Osteoblast (primary cell): ENCODE results near the gene SMARCB1. TPM values are rescaled to one million over a fixed set of nuclear protein-coding genes. Genes with fewer than 3 reads are reported as not detected.

Experiments
- DNase-seq: peaks from one replicate; pipeline ENCODE4 v3.0.0; 2011; ENCODE audit warnings: low spot score, mixed read lengths; ENCODE audit not compliant: insufficient read length; ENCODE audit errors: missing footprints
- H2AFZ ChIP-seq: 2 replicates; pipeline ENCODE4 v1.6.0; 2011; ENCODE audit warnings: mild to moderate bottlenecking, low read length
- H3K27ac ChIP-seq: 2 replicates; pipeline ENCODE4 v1.5.1; 2011; ENCODE audit warnings: mild to moderate bottlenecking, low read depth, low read length, moderate library complexity
- H3K27me3 ChIP-seq: 2 replicates; pipeline ENCODE4 v1.6.0; 2012; ENCODE audit warnings: mild to moderate bottlenecking, control low read depth, inconsistent platforms, low read length, moderate library complexity; ENCODE audit not compliant: insufficient read depth
- H3K36me3 ChIP-seq: 2 replicates; pipeline ENCODE4 v1.5.1; 2011; ENCODE audit warnings: mild to moderate bottlenecking, low read length, control low read depth, moderate library complexity; ENCODE audit not compliant: insufficient read depth
- H3K4me1 ChIP-seq: 2 replicates; pipeline ENCODE4 v1.5.1; 2011; ENCODE audit warnings: mild to moderate bottlenecking, low read length, control low read depth, moderate library complexity; ENCODE audit not compliant: insufficient read depth
- H3K4me2 ChIP-seq: 2 replicates; pipeline ENCODE4 v1.6.0; 2011; ENCODE audit warnings: mild to moderate bottlenecking, low read length; ENCODE audit not compliant: insufficient read depth
- H3K4me3 ChIP-seq: fragments of 200-600 bp; sonication (generic); 3 replicates; pipeline ENCODE4 v1.5.1; 2012; ENCODE audit warnings: mild to moderate bottlenecking, low read length, inconsistent platforms; ENCODE audit not compliant: insufficient read depth
- H3K79me2 ChIP-seq: 2 replicates; pipeline ENCODE4 v1.6.0; 2012; ENCODE audit warnings: mild to moderate bottlenecking, low read length, control low read depth, inconsistent platforms; ENCODE audit not compliant: insufficient read depth
- H3K9me3 ChIP-seq: 2 replicates; pipeline ENCODE4 v1.5.1; 2011; ENCODE audit warnings: low read depth, low read length, control low read depth
- H4K20me1 ChIP-seq: 2 replicates; pipeline ENCODE4 v1.6.0; 2012; ENCODE audit warnings: mild to moderate bottlenecking, low read length, control low read depth; ENCODE audit not compliant: insufficient read depth
- CTCF ChIP-seq: IDR thresholded peaks from 2 replicates; pipeline ENCODE4 v1.5.1; 2011; ENCODE audit warnings: mild to moderate bottlenecking, low read depth, low read length, moderate library complexity; ENCODE audit errors: extremely low read depth
- total RNA-seq: library from RNA; depleted of rRNA; stranded (reverse); fragments of >200 nt; gene quantifications from 2 replicates; pipeline ENCODE4 v1.2.3, GENCODE V29; 2012

SMARCB1 gene
- total RNA-seq, 1 donor = 49.2 TPM

DNA sequence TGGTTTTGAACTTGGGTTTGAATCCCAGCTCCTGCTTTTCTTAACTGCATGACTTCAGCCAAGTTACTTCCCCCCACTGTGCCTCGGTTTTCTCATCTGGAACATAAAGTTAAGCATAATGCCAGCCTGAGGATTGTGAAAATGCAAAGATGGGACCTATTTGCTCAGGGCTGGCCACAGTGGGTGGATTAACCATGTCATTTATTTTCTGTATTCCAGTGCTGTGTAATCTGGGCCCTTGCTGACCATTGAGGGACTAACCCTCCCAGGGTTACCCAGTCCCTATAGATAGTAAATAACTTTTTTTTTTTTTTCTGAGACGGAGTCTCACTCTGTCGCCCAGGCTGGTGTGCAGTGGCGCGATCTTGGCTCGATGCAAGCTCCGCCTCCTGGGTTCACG lies 31.1 kb upstream of the SMARCB1 start:
- Histone ChIP-seq H3K27me3 (no peaks in the 10 kb centered on the region), H3K27ac (no peak overlapping the region), H3K4me1 (no peaks in the 10 kb centered on the region), H3K4me2 (no peak overlapping the region), H3K4me3 (no peak overlapping the region), H3K9me3 (no peaks in the 10 kb centered on the region), H3K79me2 (no peaks in the 10 kb centered on the region), H4K20me1 (no peaks in the 10 kb centered on the region), H3K36me3 (no peaks in the 10 kb centered on the region), H2AFZ (no peak overlapping the region)
- DNase-seq = peak; percentile 52
- TF ChIP-seq CTCF = no peak

- H2AFZ ChIP-seq = no peak overlapping the region
- H3K36me3 ChIP-seq = no peaks in the 10 kb centered on the region
- no peak overlapping the region for H3K27ac ChIP-seq
- no peak overlapping the region for H3K4me2 ChIP-seq
- no peak for DNase-seq
- no peaks in the 10 kb centered on the region for H3K9me3 ChIP-seq
- H3K79me2 ChIP-seq = no peaks in the 10 kb centered on the region
- no peaks in the 10 kb centered on the region for H4K20me1 ChIP-seq
- no peak overlapping the region for H3K4me3 ChIP-seq
- no peak for TF ChIP-seq CTCF
- H3K4me1 ChIP-seq = no peaks in the 10 kb centered on the region
- H3K27me3 ChIP-seq = no peaks in the 10 kb centered on the region
Observed at GRCh38 chr22:23756891-23757290, 29.9 kb upstream of the SMARCB1 start.

- Histone ChIP-seq H3K27me3 (no peaks in the 10 kb centered on the region), H3K9me3 (no peaks in the 10 kb centered on the region), H3K4me1 (peaks cover 7% of the 10 kb centered on the region), H3K79me2 (no peaks in the 10 kb centered on the region), H3K4me3 (no peak overlapping the region), H3K4me2 (no peak overlapping the region), H3K36me3 (no peaks in the 10 kb centered on the region), H4K20me1 (no peaks in the 10 kb centered on the region), H2AFZ (no peak overlapping the region), H3K27ac (no peak overlapping the region)
- DNase-seq = peak; percentile 57
- TF ChIP-seq CTCF = no peak
Observed at GRCh38 chr22:23759566-23759965, 27.2 kb upstream of the SMARCB1 start.

- no peak for TF ChIP-seq CTCF
- DNase-seq = peak; percentile 21
- no peaks in the 10 kb centered on the region for H3K79me2 ChIP-seq
- H2AFZ ChIP-seq = no peak overlapping the region
- H3K4me3 ChIP-seq = no peak overlapping the region
- H3K9me3 ChIP-seq = no peaks in the 10 kb centered on the region
- no peaks in the 10 kb centered on the region for H3K36me3 ChIP-seq
- H4K20me1 ChIP-seq = peaks cover 3% of the 10 kb centered on the region
- H3K27ac ChIP-seq = no peak overlapping the region
- no peaks in the 10 kb centered on the region for H3K27me3 ChIP-seq
- H3K4me2 ChIP-seq = no peak overlapping the region
- H3K4me1 ChIP-seq = peaks cover 7% of the 10 kb centered on the region
Observed at GRCh38 chr22:23760056-23760455, 26.7 kb upstream of the SMARCB1 start.
